Stomach (tissue), 4 donors: Measurements from ENCODE around the gene NDUFS1.
"Not testable (repeated sequence)": the region's sequence is repeated elsewhere in the genome, so short reads cannot be mapped to it uniquely, and the experiment has no call there.

ENCODE experiments used
- CTCF ChIP-seq, 7 experiments: fragments of 450-650 bp in 4 of 7; fragments of 200-600 bp in 3 of 7; sonication (generic) in 3 of 7; IDR thresholded peaks; one replicate each; pipeline ENCODE4 v1.5.1; 2016 to 2019; ENCODE audit warnings: antibody characterized with exemption in 7 of 7, control low read depth in 2 of 7, mild to moderate bottlenecking in 1 of 7
- EP300 ChIP-seq: sonication (generic); formaldehyde crosslinking; IDR thresholded peaks from one replicate; pipeline ENCODE4 v1.6.1; 2017; ENCODE audit warnings: antibody characterized with exemption
- POLR2A ChIP-seq, 4 donors: fragments of 450-650 bp; IDR thresholded peaks; one replicate each; pipeline ENCODE4 v1.6.1; 2016; ENCODE audit warnings: antibody characterized with exemption in 4 of 4, control low read depth in 2 of 4, mild to moderate bottlenecking in 1 of 4, moderate library complexity in 1 of 4
- POLR2AphosphoS5 ChIP-seq, 3 donors: sonication (generic); formaldehyde crosslinking; IDR thresholded peaks; one replicate each; pipeline ENCODE4 v1.6.1; 2016; ENCODE audit warnings: antibody characterized with exemption in 3 of 3

DNA sequence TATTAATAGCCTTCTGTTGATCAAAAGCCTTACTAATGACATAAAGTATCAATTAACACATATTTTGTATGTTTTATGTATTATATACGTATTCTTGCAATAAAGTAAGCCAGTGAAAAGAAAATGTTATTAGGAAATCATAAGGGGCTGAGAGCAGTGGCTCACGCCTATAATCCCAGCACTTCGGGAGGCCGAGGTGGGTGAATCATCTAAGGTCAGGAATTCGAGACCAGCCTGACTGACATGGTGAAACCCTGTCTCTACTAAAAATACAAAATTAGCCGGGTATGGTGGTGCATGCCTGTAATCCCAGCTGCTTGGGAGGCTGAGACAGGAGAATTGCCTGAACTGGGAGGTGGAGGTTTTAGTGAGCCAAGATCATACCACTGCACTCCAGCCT is 22.3 kb upstream of the NDUFS1 start:
- TF ChIP-seq CTCF (IDR thresholded peaks at IDR 0.05); POLR2AphosphoS5 (IDR thresholded peaks at IDR 0.05); POLR2A (IDR thresholded peaks at IDR 0.05); EP300: not testable (repeated sequence)
